Spleen (tissue), 11 donors: Measurements from ENCODE around the gene CHL1. TPM values are rescaled to one million over a fixed set of nuclear protein-coding genes. Genes with fewer than 3 reads are reported as not detected.

Source experiments
- DNase-seq: peaks from one replicate; pipeline ENCODE4 v3.0.0-alpha.2; 2020
- H3K27ac ChIP-seq, 8 donors: fragments of 200-600 bp; sonication (generic) in 7 of 8; 1 replicate in 4 of 8; 2 replicates in 4 of 8; pipeline versions ENCODE4 v1.5.0 to v1.8.0; 2016 to 2021; ENCODE audit warnings: inconsistent platforms in 4 of 8, mild to moderate bottlenecking in 4 of 8, moderate library complexity in 1 of 8
- H3K27me3 ChIP-seq, 7 donors: fragments of 200-600 bp; sonication (generic) in 6 of 7; replicated peaks in 1 of 7; 1 replicate in 4 of 7; 2 replicates in 3 of 7; pipeline versions ENCODE4 v1.5.0 to v1.8.0; 2016 to 2021; ENCODE audit warnings: inconsistent platforms in 3 of 7, mild to moderate bottlenecking in 1 of 7
- H3K36me3 ChIP-seq, 6 donors: fragments of 200-600 bp; sonication (generic) in 5 of 6; 1 replicate in 4 of 6; 2 replicates in 2 of 6; pipeline versions ENCODE4 v1.5.0 to v1.8.0; 2016 to 2021; ENCODE audit warnings: inconsistent platforms in 2 of 6
- H3K4me1 ChIP-seq, 6 donors: fragments of 200-600 bp; sonication (generic) in 5 of 6; 1 replicate in 3 of 6; 2 replicates in 3 of 6; pipeline versions ENCODE4 v1.5.0 to v1.8.0; 2016 to 2021; ENCODE audit warnings: inconsistent platforms in 3 of 6
- H3K4me3 ChIP-seq, 8 donors: fragments of 200-600 bp; sonication (generic) in 7 of 8; 1 replicate in 4 of 8; 2 replicates in 4 of 8; pipeline versions ENCODE4 v1.5.0 to v1.8.0; 2016 to 2021; ENCODE audit warnings: inconsistent platforms in 4 of 8, mild to moderate bottlenecking in 4 of 8, moderate library complexity in 2 of 8
- H3K9me3 ChIP-seq, 8 donors: fragments of 200-600 bp; sonication (generic) in 7 of 8; 1 replicate in 4 of 8; 2 replicates in 4 of 8; pipeline versions ENCODE4 v1.5.0 to v1.8.0; 2016 to 2021; ENCODE audit warnings: inconsistent platforms in 4 of 8
- POLR2A ChIP-seq, 3 donors: fragments of 450-650 bp; IDR thresholded peaks; one replicate each; pipeline ENCODE4 v1.5.1; 2017; ENCODE audit warnings: antibody characterized with exemption in 3 of 3, mild to moderate bottlenecking in 1 of 3
- POLR2AphosphoS5 ChIP-seq, 3 donors: sonication (generic); formaldehyde crosslinking; IDR thresholded peaks; one replicate each; pipeline ENCODE4 v1.5.1; 2017; ENCODE audit warnings: antibody characterized with exemption in 3 of 3
- WGBS, 5 donors: extraction: QIAGEN DNeasy Blood & Tissue Kit in 3 of 5; methylation state at CpG; one replicate each; pipeline versions ENCODE4 v1.1.5 to v1.1.7; 2013 to 2018; 5-methylcytosine and 5-hydroxymethylcytosine counted together
- intact Hi-C: fragments of 100-400 bp; cut with DNase I; formaldehyde crosslinking; loops from one replicate; pipeline ENCODE4 v1.15.0; 2023; ENCODE audit warnings: low total_unique reads
- polyA plus RNA-seq, 3 donors: library from polyadenylated mRNA; stranded (reverse); fragments of 200-250 nt; gene quantifications; one replicate each; pipeline ENCODE4 v1.2.1, GENCODE V29; 2013
- total RNA-seq, 7 donors: library from RNA; depleted of rRNA in 3 of 7; stranded (reverse); fragments of >200 nt in 3 of 7; fragmentation: NEBNext Ultra II Directional in 4 of 7; extraction: Animal tissue kit (Norgen Biotek cat#: 25700) in 4 of 7; gene quantifications; one replicate each; pipeline versions ENCODE4 v1.1.0 to v1.2.1, GENCODE V29; 2016 to 2021
- TF ChIP-seq, protein P1 (sequence below), 11 experiments: fragments of 200-600 bp in 7 of 11; fragments of 450-650 bp in 4 of 11; sonication (generic) in 4 of 11; IDR thresholded peaks in 8 of 11; conservative IDR thresholded peaks in 3 of 11; 1 replicate in 7 of 11; 2 replicates in 4 of 11; pipeline versions ENCODE4 v1.4.0 to v1.8.0; 2016 to 2021; ENCODE audit warnings: antibody characterized with exemption in 11 of 11, inconsistent platforms in 4 of 11, mild to moderate bottlenecking in 1 of 11
- donor health status: healthy with polysubstance abuse.
- donor health status: DM: no; HTN: no; CAD: no; lungs with moderate emphysema.
- donor health status: DM: no; HTN: no; CAD: no.
- donor health status: Bipolar disorder and iron deficiency.
- donor health status: healthy.
- donor health status: DM: no; HTN: no; CAD: no.
- donor health status: DM: yes; HTN: yes; CAD: no.

Gene CHL1
- total and polyA plus RNA-seq, 10 donors: 3.3 to 20.6 (median 12.8) TPM

DNA sequence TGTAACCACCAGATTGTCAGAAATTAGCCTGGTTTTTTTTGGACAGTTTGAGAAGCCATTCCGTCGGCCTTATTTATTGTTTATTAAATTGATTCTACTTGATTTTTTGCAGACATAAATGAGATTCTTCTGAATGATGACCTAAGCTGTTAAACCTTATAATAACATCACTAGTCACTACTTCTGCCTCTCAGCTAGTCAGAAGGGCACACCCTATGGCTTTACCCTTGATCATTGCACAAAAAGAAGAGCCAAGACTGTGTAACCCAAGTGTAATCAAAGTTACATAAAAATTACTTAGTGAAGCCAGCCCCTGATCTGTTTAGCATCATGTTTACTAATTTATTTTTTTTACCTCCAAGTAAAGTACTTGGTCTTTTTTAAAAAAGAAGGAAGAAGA, 64.3 kb downstream of the CHL1 start:
- Histone ChIP-seq H3K27ac (no peak overlapping the region), H3K4me3 (no peak overlapping the region), H3K9me3 (no peaks in the 10 kb centered on the region), H3K36me3 (no peaks in the 10 kb centered on the region), H3K27me3 (no peaks in the 10 kb centered on the region), H3K4me1 (no peaks in the 10 kb centered on the region)
- DNase-seq: no peak
- WGBS, 5 donors: 85 to 99% (median 93%) methylated on average over 2 of the region's 2 CpGs
- intact Hi-C loops: no loop called here
- TF ChIP-seq POLR2AphosphoS5 (IDR thresholded peaks at IDR 0.05): no peak
- TF ChIP-seq, protein P1, sequence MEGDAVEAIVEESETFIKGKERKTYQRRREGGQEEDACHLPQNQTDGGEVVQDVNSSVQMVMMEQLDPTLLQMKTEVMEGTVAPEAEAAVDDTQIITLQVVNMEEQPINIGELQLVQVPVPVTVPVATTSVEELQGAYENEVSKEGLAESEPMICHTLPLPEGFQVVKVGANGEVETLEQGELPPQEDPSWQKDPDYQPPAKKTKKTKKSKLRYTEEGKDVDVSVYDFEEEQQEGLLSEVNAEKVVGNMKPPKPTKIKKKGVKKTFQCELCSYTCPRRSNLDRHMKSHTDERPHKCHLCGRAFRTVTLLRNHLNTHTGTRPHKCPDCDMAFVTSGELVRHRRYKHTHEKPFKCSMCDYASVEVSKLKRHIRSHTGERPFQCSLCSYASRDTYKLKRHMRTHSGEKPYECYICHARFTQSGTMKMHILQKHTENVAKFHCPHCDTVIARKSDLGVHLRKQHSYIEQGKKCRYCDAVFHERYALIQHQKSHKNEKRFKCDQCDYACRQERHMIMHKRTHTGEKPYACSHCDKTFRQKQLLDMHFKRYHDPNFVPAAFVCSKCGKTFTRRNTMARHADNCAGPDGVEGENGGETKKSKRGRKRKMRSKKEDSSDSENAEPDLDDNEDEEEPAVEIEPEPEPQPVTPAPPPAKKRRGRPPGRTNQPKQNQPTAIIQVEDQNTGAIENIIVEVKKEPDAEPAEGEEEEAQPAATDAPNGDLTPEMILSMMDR (IDR thresholded peaks at IDR 0.05 in 8 of 11, conservative IDR thresholded peaks at IDR 0.05 in 3 of 11): no peak
- TF ChIP-seq POLR2A (IDR thresholded peaks at IDR 0.05): no peak

DNA sequence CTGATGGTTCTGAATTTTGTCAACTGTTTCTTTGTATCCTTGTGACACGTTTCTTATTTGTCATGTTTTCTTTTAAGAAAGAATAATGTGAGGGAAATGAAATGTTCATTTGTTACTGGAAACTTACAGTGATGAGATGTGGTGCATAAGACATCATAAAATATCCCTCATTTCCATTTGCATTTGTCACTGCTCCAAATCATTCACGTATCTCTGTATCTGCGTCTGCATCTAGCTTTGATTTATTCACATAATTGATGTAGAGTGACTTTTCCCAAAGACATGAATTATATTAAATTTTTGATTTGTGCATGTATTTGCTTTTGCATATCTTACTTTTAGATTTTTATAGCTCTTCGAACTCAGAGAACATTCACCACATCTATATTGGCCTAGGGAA, 66.8 kb downstream of the CHL1 start:
- no peaks in the 10 kb centered on the region for H3K36me3 ChIP-seq
- H3K27ac ChIP-seq: no peak overlapping the region
- no peaks in the 10 kb centered on the region for H3K9me3 ChIP-seq
- TF ChIP-seq POLR2AphosphoS5 (IDR thresholded peaks at IDR 0.05): no peak
- TF ChIP-seq, protein P1 (IDR thresholded peaks at IDR 0.05 in 8 of 11, conservative IDR thresholded peaks at IDR 0.05 in 3 of 11): no peak
- no peak for TF ChIP-seq POLR2A (IDR thresholded peaks at IDR 0.05)
- 65 to 93% (median 84%) methylated on average over 4 of the region's 4 CpGs for WGBS, 5 donors
- DNase-seq: no peak
- intact Hi-C loops: no loop called here
- no peak overlapping the region for H3K4me3 ChIP-seq
- no peaks in the 10 kb centered on the region for H3K4me1 ChIP-seq
- H3K27me3 ChIP-seq: no peaks in the 10 kb centered on the region

DNA sequence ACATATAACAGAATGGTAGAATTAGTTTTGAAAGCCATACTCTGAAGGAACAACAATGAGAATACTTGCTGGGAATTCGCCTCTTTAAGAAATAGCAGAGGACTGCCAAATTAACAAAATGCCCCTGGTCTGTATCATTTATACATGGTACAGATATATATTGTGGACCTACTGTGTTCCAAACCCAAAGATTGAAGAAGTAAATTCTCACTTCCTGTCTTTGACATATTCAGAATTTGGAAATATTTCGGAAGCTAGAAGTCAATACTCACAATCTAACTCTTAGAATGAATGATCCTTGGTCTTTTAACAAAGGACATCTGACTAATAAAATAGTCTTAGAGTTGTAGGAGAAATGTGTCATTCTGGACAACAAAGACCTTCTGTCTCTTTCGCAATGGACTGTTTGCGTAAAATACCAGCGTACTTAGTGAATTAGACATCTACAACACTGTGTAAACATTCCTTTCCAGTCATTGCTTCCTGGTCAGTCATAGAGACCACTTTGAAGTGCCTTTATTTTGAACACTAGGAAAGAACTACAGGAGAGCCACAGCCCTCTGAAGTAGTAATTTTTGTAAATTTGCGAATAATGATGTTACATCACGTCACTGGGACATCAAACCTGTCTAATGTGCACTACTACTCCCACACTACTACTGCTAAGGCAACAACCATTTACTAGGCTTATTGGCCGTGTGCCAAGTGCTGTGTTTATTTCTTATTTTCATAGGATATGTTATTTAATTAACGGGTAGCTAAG, 68.0 kb downstream of the CHL1 start:
- TF ChIP-seq POLR2AphosphoS5 (IDR thresholded peaks at IDR 0.05) (no peak), POLR2A (IDR thresholded peaks at IDR 0.05) (no peak)
- TF ChIP-seq, protein P1 (IDR thresholded peaks at IDR 0.05 in 8 of 11, conservative IDR thresholded peaks at IDR 0.05 in 3 of 11): no peak
- H3K9me3 ChIP-seq: no peaks in the 10 kb centered on the region
- no peak overlapping the region for H3K27ac ChIP-seq
- no peak overlapping the region for H3K4me3 ChIP-seq
- no peaks in the 10 kb centered on the region for H3K36me3 ChIP-seq
- no peak for DNase-seq
- no peaks in the 10 kb centered on the region for H3K4me1 ChIP-seq
- intact Hi-C loops: no loop called here
- WGBS, 5 donors: 83 to 93% (median 87%) methylated on average over 9 of the region's 9 CpGs
- no peaks in the 10 kb centered on the region for H3K27me3 ChIP-seq

DNA sequence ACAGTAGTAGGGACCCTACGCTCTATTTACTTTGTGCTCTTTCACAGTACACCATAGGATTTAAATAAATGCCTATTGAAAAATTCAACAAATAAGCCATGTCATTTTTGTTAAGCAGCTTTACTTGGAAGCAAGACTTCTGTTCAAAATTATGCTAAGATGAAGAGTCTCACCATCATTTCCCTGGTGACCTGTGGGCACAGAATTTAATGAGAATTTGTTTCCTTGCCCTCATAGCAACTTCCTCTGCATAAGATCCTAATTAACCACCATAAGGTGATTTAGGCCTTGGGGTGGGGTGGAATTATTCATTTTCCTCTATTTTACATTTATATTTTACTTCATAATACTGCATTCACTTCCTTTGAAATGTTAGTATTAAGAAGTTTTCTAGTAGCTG, 70.5 kb downstream of the CHL1 start:
- 87 to 96% (median 94%) methylated on average over 1 of the region's 1 CpG for WGBS, 5 donors
- DNase-seq: no peak
- Histone ChIP-seq H3K27me3 (no peaks in the 10 kb centered on the region), H3K4me1 (peaks cover 0 to 21% (median 3%) of the 10 kb centered on the region in 6 donors), H3K36me3 (no peaks in the 10 kb centered on the region), H3K27ac (no peak overlapping the region), H3K4me3 (no peak overlapping the region), H3K9me3 (no peaks in the 10 kb centered on the region)
- no peak for TF ChIP-seq POLR2AphosphoS5 (IDR thresholded peaks at IDR 0.05)
- TF ChIP-seq, protein P1 (IDR thresholded peaks at IDR 0.05 in 8 of 11, conservative IDR thresholded peaks at IDR 0.05 in 3 of 11): no peak
- no peak for TF ChIP-seq POLR2A (IDR thresholded peaks at IDR 0.05)
- intact Hi-C loops: no loop called here
